Chondrocyte (in vitro differentiated cells): Measurements from ENCODE around the gene ACTL7B. TPM values are rescaled to one million over a fixed set of nuclear protein-coding genes. Genes with fewer than 3 reads are reported as not detected.

Source experiments
- DNase-seq: peaks from one replicate; pipeline ENCODE4 v3.0.0; 2021; ENCODE audit warnings: mixed read lengths, low spot score
- H3K27ac Mint-ChIP-seq: one replicate; pipeline ENCODE4 v1.8.0; 2021; ENCODE audit warnings: mild to moderate bottlenecking, moderate library complexity, mixed read lengths; ENCODE audit not compliant: unreplicated experiment
- H3K27me3 Mint-ChIP-seq: 2 replicates; pipeline ENCODE4 v1.8.0; 2021; ENCODE audit warnings: low read depth, mixed read lengths
- H3K36me3 Mint-ChIP-seq: 2 replicates; pipeline ENCODE4 v1.8.0; 2021; ENCODE audit warnings: low read depth, mixed read lengths
- H3K4me1 Mint-ChIP-seq: 2 replicates; pipeline ENCODE4 v1.8.0; 2021; ENCODE audit warnings: low read depth, mild to moderate bottlenecking, mixed read lengths
- H3K4me3 Mint-ChIP-seq: one replicate; pipeline ENCODE4 v1.8.0; 2021; ENCODE audit warnings: mild to moderate bottlenecking, moderate library complexity, mixed read lengths; ENCODE audit not compliant: unreplicated experiment
- H3K9me3 Mint-ChIP-seq: 2 replicates; pipeline ENCODE4 v1.8.0; 2021; ENCODE audit warnings: low read depth, mixed read lengths
- CTCF ChIP-seq: fragments of 200-600 bp; sonication (generic); IDR thresholded peaks from 2 replicates; pipeline ENCODE4 v1.5.0; 2021; ENCODE audit warnings: antibody characterized with exemption, mild to moderate bottlenecking, moderate library complexity
- total RNA-seq: library from RNA; stranded (reverse); gene quantifications from 3 replicates; pipeline ENCODE4 v1.2.1, GENCODE V29; 2021

The ACTL7B gene
- total RNA-seq, 1 donor from 2014 or later: not detected

GRCh38 chr9:108876425-108876824, 20.6 kb upstream of the ACTL7B start:
- H3K36me3 Mint-ChIP-seq: peaks cover 40% of the 10 kb centered on the region
- no peak overlapping the region for H3K27ac Mint-ChIP-seq
- H3K4me3 Mint-ChIP-seq: no peak overlapping the region
- no peak for DNase-seq
- peaks cover 7% of the 10 kb centered on the region for H3K9me3 Mint-ChIP-seq
- H3K4me1 Mint-ChIP-seq: no peaks in the 10 kb centered on the region
- H3K27me3 Mint-ChIP-seq: no peaks in the 10 kb centered on the region
- TF ChIP-seq CTCF: no peak

- Mint-ChIP-seq H3K27ac (no peak overlapping the region), H3K27me3 (no peaks in the 10 kb centered on the region), H3K36me3 (peaks cover 36% of the 10 kb centered on the region), H3K4me3 (no peak overlapping the region), H3K9me3 (peaks cover 12% of the 10 kb centered on the region), H3K4me1 (peaks cover 7% of the 10 kb centered on the region)
- no peak for DNase-seq
- TF ChIP-seq CTCF: no peak
Observed at GRCh38 chr9:108874058-108874788, 18.4 kb upstream of the ACTL7B start.

- Mint-ChIP-seq H3K27me3 (no peaks in the 10 kb centered on the region), H3K9me3 (peaks cover 12% of the 10 kb centered on the region), H3K4me1 (peaks cover 23% of the 10 kb centered on the region), H3K4me3 (no peak overlapping the region), H3K36me3 (peaks cover 26% of the 10 kb centered on the region), H3K27ac (peak overlapping the region; percentile 91)
- no peak for TF ChIP-seq CTCF
- no peak for DNase-seq
Observed at GRCh38 chr9:108869092-108869725, 13.4 kb upstream of the ACTL7B start.

GRCh38 chr9:108867829-108868228, 12.0 kb upstream of the ACTL7B start:
- Mint-ChIP-seq H3K4me3 (no peak overlapping the region), H3K9me3 (peaks cover 12% of the 10 kb centered on the region), H3K36me3 (peaks cover 23% of the 10 kb centered on the region), H3K27me3 (no peaks in the 10 kb centered on the region), H3K4me1 (peaks cover 23% of the 10 kb centered on the region), H3K27ac (peak overlapping the region; percentile 91)
- DNase-seq: no peak
- no peak for TF ChIP-seq CTCF

GRCh38 chr9:108867116-108867515, 11.3 kb upstream of the ACTL7B start:
- peaks cover 12% of the 10 kb centered on the region for H3K9me3 Mint-ChIP-seq
- H3K27ac Mint-ChIP-seq: no peak overlapping the region
- TF ChIP-seq CTCF: no peak
- H3K36me3 Mint-ChIP-seq: peaks cover 21% of the 10 kb centered on the region
- no peak overlapping the region for H3K4me3 Mint-ChIP-seq
- no peaks in the 10 kb centered on the region for H3K27me3 Mint-ChIP-seq
- no peak for DNase-seq
- peaks cover 23% of the 10 kb centered on the region for H3K4me1 Mint-ChIP-seq
